ENCODE measurements around the gene TFDP2. TPM values are rescaled to one million over a fixed set of nuclear protein-coding genes. Genes with fewer than 3 reads are reported as not detected.

Gene TFDP2
- total and polyA plus RNA-seq, 9 of the 15 experiments (the other 6 are each of a cell fraction or from before 2014, with no cell fraction given): 95.6 to 179 (median 126) TPM

DNA sequence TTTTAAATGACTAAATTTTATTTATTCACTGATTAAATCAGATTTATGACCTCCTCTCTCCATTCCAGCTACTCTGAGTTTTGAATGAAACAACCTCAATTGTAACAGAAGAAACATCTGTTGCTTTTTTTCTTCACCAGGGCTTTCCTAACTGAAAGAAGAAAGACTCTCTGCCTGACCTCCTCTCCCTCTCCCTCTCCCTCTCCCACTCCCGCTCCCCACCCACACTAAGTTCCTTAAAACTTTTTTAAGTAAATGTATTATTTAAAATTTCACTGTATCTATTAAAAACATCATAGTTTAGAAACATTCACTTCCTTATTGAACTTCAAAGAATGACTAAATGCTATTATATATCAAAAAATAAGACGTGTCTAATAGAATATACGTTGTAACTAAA is 122.0 kb downstream of the TFDP2 start:
- H3K27ac ChIP-seq (ENCODE audit: extremely low read depth, low read depth, low read length): peak overlapping the region; percentile 82
- 2% methylated on average over 3 of the region's 3 CpGs for WGBS (ENCODE audit: insufficient coverage, low coverage, missing lambda C conversion rate)
- intact Hi-C loops (cut with micrococcal nuclease): loop anchor here (5.0 kb wide), 1 partner anchor 975 kb away; the partner anchor contains the start of gene U2SURP
- TF ChIP-seq ZNF764 (CRISPR knock-in tag; IDR thresholded peaks at IDR 0.05; ENCODE audit: low read depth): no peak
- peak; percentile 84 for TF ChIP-seq ZNF444 (CRISPR knock-in tag; IDR thresholded peaks at IDR 0.05)
- peak in 1 of 2 experiments; percentile 58; a peak in 1 of 4 replicates for TF ChIP-seq KDM1A (IDR thresholded peaks at IDR 0.05)
- no peak for TF ChIP-seq TGIF2 (CRISPR knock-in tag; IDR thresholded peaks at IDR 0.05)
- no peak for TF ChIP-seq ZNF134 (CRISPR knock-in tag; conservative IDR thresholded peaks at IDR 0.05)
- peak; percentile 36; the same call in 1 of the 2 replicates for TF ChIP-seq EP400 (IDR thresholded peaks at IDR 0.05)
- TF ChIP-seq, protein P1, sequence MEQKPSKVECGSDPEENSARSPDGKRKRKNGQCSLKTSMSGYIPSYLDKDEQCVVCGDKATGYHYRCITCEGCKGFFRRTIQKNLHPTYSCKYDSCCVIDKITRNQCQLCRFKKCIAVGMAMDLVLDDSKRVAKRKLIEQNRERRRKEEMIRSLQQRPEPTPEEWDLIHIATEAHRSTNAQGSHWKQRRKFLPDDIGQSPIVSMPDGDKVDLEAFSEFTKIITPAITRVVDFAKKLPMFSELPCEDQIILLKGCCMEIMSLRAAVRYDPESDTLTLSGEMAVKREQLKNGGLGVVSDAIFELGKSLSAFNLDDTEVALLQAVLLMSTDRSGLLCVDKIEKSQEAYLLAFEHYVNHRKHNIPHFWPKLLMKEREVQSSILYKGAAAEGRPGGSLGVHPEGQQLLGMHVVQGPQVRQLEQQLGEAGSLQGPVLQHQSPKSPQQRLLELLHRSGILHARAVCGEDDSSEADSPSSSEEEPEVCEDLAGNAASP (IDR thresholded peaks at IDR 0.05): 0 out of 2 replicates have a peak, but pooled peaks have one; percentile 18
- TF ChIP-seq NR2C2 (CRISPR knock-in tag; IDR thresholded peaks at IDR 0.05): no peak
- TF ChIP-seq NR2C2 (tag; IDR thresholded peaks at IDR 0.05): no peak
- peak; percentile 26 for TF ChIP-seq TAF9B (IDR thresholded peaks at IDR 0.05; ENCODE audit: partially characterized antibody)
- no peak for TF ChIP-seq BHLHE40 (IDR thresholded peaks at IDR 0.05; ENCODE audit: low read length)
- no peak for TF ChIP-seq ZNF239 (CRISPR knock-in tag; IDR thresholded peaks at IDR 0.05)
- no peak for TF ChIP-seq RBM39 (optimal IDR thresholded peaks at IDR 0.05; ENCODE audit: low read depth, low read length)
- TF ChIP-seq ZNF217 (CRISPR knock-in tag; IDR thresholded peaks at IDR 0.05): no peak
- TF ChIP-seq PREB (CRISPR knock-in tag; IDR thresholded peaks at IDR 0.05): no peak
- peak; percentile 27 for TF ChIP-seq EGR1 (conservative IDR thresholded peaks at IDR 0.05)
- no peak for TF ChIP-seq ZNF121 (CRISPR knock-in tag; conservative IDR thresholded peaks at IDR 0.05)
- no peak for TF ChIP-seq NUFIP1 (IDR thresholded peaks at IDR 0.05; ENCODE audit: partially characterized antibody)
- TF ChIP-seq ARID1B (IDR thresholded peaks at IDR 0.05): no peak
- no peak for TF ChIP-seq MYC (IDR thresholded peaks at IDR 0.05; ENCODE audit: low read depth, low read length)
- TF ChIP-seq MYC (CRISPR knock-in tag; IDR thresholded peaks at IDR 0.05; ENCODE audit: borderline replicate concordance, low read depth): no peak
- TF ChIP-seq, protein P2, sequence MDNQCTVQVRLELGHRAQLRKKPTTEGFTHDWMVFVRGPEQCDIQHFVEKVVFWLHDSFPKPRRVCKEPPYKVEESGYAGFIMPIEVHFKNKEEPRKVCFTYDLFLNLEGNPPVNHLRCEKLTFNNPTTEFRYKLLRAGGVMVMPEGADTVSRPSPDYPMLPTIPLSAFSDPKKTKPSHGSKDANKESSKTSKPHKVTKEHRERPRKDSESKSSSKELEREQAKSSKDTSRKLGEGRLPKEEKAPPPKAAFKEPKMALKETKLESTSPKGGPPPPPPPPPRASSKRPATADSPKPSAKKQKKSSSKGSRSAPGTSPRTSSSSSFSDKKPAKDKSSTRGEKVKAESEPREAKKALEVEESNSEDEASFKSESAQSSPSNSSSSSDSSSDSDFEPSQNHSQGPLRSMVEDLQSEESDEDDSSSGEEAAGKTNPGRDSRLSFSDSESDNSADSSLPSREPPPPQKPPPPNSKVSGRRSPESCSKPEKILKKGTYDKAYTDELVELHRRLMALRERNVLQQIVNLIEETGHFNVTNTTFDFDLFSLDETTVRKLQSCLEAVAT (IDR thresholded peaks at IDR 0.05): peak in 1 of 2 experiments; percentile 59; a peak in 3 of 4 replicates
- no peak for TF ChIP-seq KLF16 (IDR thresholded peaks at IDR 0.05)

More for the DNA sequence above, 122.0 kb downstream of the TFDP2 start:
- Histone ChIP-seq H3K4me1 (replicated peaks in 1 of 2; ENCODE audit: control insufficient read depth in 2 of 2, insufficient read depth in 2 of 2, low read length in 2 of 2) (peaks cover 4 to 10% of the 10 kb centered on the region in 2 experiments; a peak in 4 of 5 replicates), H3K9me3 (replicated peaks; ENCODE audit: control insufficient read depth, insufficient read depth, low read depth, low read length) (no peaks in the 10 kb centered on the region), H3K79me2 (ENCODE audit: control insufficient read depth, insufficient read depth, low read length) (peaks cover 58% of the 10 kb centered on the region), H3K4me3 (peak overlapping the region; percentile 61), H3K9ac (ENCODE audit: insufficient read depth in 1 of 2, low read depth in 2 of 2, low read length in 2 of 2) (peak overlapping the region; percentile 84 to 85), H4K20me1 (replicated peaks; ENCODE audit: control insufficient read depth, insufficient read depth, low read length) (no peaks in the 10 kb centered on the region), H3K4me2 (ENCODE audit: insufficient read depth, low read length) (peak overlapping the region; percentile 86), H3K36me3 (ENCODE audit: control insufficient read depth, insufficient read depth, low read length) (peaks cover 13% of the 10 kb centered on the region), H2AFZ (ENCODE audit: low read depth, low read length) (peak overlapping the region; percentile 46; the same call in 1 of the 2 replicates), H3K27me3 (ENCODE audit: control insufficient read depth in 2 of 2, insufficient read depth in 2 of 2, low read length in 2 of 2) (no peaks in the 10 kb centered on the region), H3K9me1 (ENCODE audit: control insufficient read depth, insufficient read depth, low read length) (no peaks in the 10 kb centered on the region)
- ChIA-PET CTCF (ENCODE audit: low intra/inter-chr PET ratio) (no interaction called here), POLR2A (interaction anchor here (0.9 to 1.9 kb wide), 4 partner anchors 10 to 19 kb away, joined by 4 to 12 read pairs (median 6); no protein-coding TSS in a partner anchor)
- FAIRE-seq: no peak
- BruUV-seq (replicated peaks): no TSS peak
- in situ Hi-C loops (cut with MboI): no loop called here
- ATAC-seq: peak; percentile 68
- DNase-seq (ENCODE audit: extremely low read depth in 1 of 4, low spot score in 3 of 4): peak in 3 of 4 experiments; percentile 27 to 58 (median 32)

Data from K562 (cell line).